ENCODE data around the gene MTPN.

Gene MTPN

GRCh38 chr7:136016649-136017395 lies 39.7 kb upstream of the MTPN start:
- DNase-seq (ENCODE audit: extremely low read depth, insufficient read length): no peak
- no peaks in the 10 kb centered on the region for H3K27me3 ChIP-seq (replicated peaks; ENCODE audit: control insufficient read depth, insufficient read depth, low read length)
- H3K4me3 ChIP-seq (replicated peaks; ENCODE audit: low read depth, low read length): no peak overlapping the region
- no peak for TF ChIP-seq CTCF (IDR thresholded peaks at IDR 0.05; ENCODE audit: insufficient read depth, low read length, poor library complexity, severe bottlenecking)
- H3K36me3 ChIP-seq (ENCODE audit: control insufficient read depth, insufficient read depth, low read length): no peaks in the 10 kb centered on the region

- Histone ChIP-seq H3K36me3 (ENCODE audit: control insufficient read depth, insufficient read depth, low read length) (no peaks in the 10 kb centered on the region), H3K4me3 (replicated peaks; ENCODE audit: low read depth, low read length) (no peak overlapping the region), H3K27me3 (replicated peaks; ENCODE audit: control insufficient read depth, insufficient read depth, low read length) (no peaks in the 10 kb centered on the region)
- TF ChIP-seq CTCF (IDR thresholded peaks at IDR 0.05; ENCODE audit: insufficient read depth, low read length, poor library complexity, severe bottlenecking): no peak
- DNase-seq (ENCODE audit: extremely low read depth, insufficient read length): no peak
These were observed 38.5 kb upstream of the MTPN start for GRCh38 chr7:136015638-136016037.

- H3K36me3 ChIP-seq (ENCODE audit: control insufficient read depth, insufficient read depth, low read length): no peaks in the 10 kb centered on the region
- no peak overlapping the region for H3K4me3 ChIP-seq (replicated peaks; ENCODE audit: low read depth, low read length)
- H3K27me3 ChIP-seq (replicated peaks; ENCODE audit: control insufficient read depth, insufficient read depth, low read length): no peaks in the 10 kb centered on the region
- DNase-seq (ENCODE audit: extremely low read depth, insufficient read length): no peak
- TF ChIP-seq CTCF (IDR thresholded peaks at IDR 0.05; ENCODE audit: insufficient read depth, low read length, poor library complexity, severe bottlenecking): no peak
These were observed 37.5 kb upstream of the MTPN start for GRCh38 chr7:136014659-136015058.

GRCh38 chr7:136012238-136012637 lies 35.1 kb upstream of the MTPN start:
- no peak for TF ChIP-seq CTCF (IDR thresholded peaks at IDR 0.05; ENCODE audit: insufficient read depth, low read length, poor library complexity, severe bottlenecking)
- DNase-seq (ENCODE audit: extremely low read depth, insufficient read length): no peak
- Histone ChIP-seq H3K27me3 (replicated peaks; ENCODE audit: control insufficient read depth, insufficient read depth, low read length) (no peaks in the 10 kb centered on the region), H3K36me3 (ENCODE audit: control insufficient read depth, insufficient read depth, low read length) (no peaks in the 10 kb centered on the region), H3K4me3 (replicated peaks; ENCODE audit: low read depth, low read length) (no peak overlapping the region)

- Histone ChIP-seq H3K4me3 (replicated peaks; ENCODE audit: low read depth, low read length) (no peak overlapping the region), H3K27me3 (replicated peaks; ENCODE audit: control insufficient read depth, insufficient read depth, low read length) (no peaks in the 10 kb centered on the region), H3K36me3 (ENCODE audit: control insufficient read depth, insufficient read depth, low read length) (no peaks in the 10 kb centered on the region)
- DNase-seq (ENCODE audit: extremely low read depth, insufficient read length): no peak
- TF ChIP-seq CTCF (IDR thresholded peaks at IDR 0.05; ENCODE audit: insufficient read depth, low read length, poor library complexity, severe bottlenecking): peak; percentile 44
These were observed 32.4 kb upstream of the MTPN start for GRCh38 chr7:136009488-136010079.
